ENCODE results near the gene WNT3A.

WNT3A gene

GRCh38 chr1:227994632-227995300 lies 12.0 kb upstream of the WNT3A start:
- Mint-ChIP-seq H3K36me3 (ENCODE audit: low read depth) (no peaks in the 10 kb centered on the region), H3K4me3 (no peak overlapping the region), H3K9me3 (peaks cover 18% of the 10 kb centered on the region), H3K4me1 (ENCODE audit: low read depth) (no peaks in the 10 kb centered on the region), H3K27ac (no peak overlapping the region), H3K27me3 (peaks cover 36% of the 10 kb centered on the region)

- Mint-ChIP-seq H3K27me3 (peaks cover 30% of the 10 kb centered on the region), H3K36me3 (ENCODE audit: low read depth) (no peaks in the 10 kb centered on the region), H3K4me1 (ENCODE audit: low read depth) (no peaks in the 10 kb centered on the region), H3K4me3 (no peak overlapping the region), H3K27ac (no peak overlapping the region), H3K9me3 (peaks cover 18% of the 10 kb centered on the region)
Observed at GRCh38 chr1:227996187-227996950, 10.4 kb upstream of the WNT3A start.

- Mint-ChIP-seq H3K27ac (no peak overlapping the region), H3K4me1 (ENCODE audit: low read depth) (no peaks in the 10 kb centered on the region), H3K27me3 (peaks cover 27% of the 10 kb centered on the region), H3K9me3 (peaks cover 18% of the 10 kb centered on the region), H3K36me3 (ENCODE audit: low read depth) (no peaks in the 10 kb centered on the region), H3K4me3 (no peak overlapping the region)
Observed at GRCh38 chr1:227998374-227999055, 8.3 kb upstream of the WNT3A start.

- H3K9me3 Mint-ChIP-seq: peaks cover 14% of the 10 kb centered on the region
- no peak overlapping the region for H3K27ac Mint-ChIP-seq
- no peaks in the 10 kb centered on the region for H3K36me3 Mint-ChIP-seq (ENCODE audit: low read depth)
- no peak overlapping the region for H3K4me3 Mint-ChIP-seq
- H3K27me3 Mint-ChIP-seq: peaks cover 31% of the 10 kb centered on the region
- H3K4me1 Mint-ChIP-seq (ENCODE audit: low read depth): no peaks in the 10 kb centered on the region
Observed at GRCh38 chr1:227999056-227999930, 7.5 kb upstream of the WNT3A start.

GRCh38 chr1:228000416-228000815 lies 6.4 kb upstream of the WNT3A start:
- no peaks in the 10 kb centered on the region for H3K4me1 Mint-ChIP-seq (ENCODE audit: low read depth)
- H3K27ac Mint-ChIP-seq: no peak overlapping the region
- peaks cover 35% of the 10 kb centered on the region for H3K27me3 Mint-ChIP-seq
- H3K9me3 Mint-ChIP-seq: peaks cover 14% of the 10 kb centered on the region
- H3K36me3 Mint-ChIP-seq (ENCODE audit: low read depth): no peaks in the 10 kb centered on the region
- H3K4me3 Mint-ChIP-seq: no peak overlapping the region

GRCh38 chr1:228000836-228001563 lies 5.8 kb upstream of the WNT3A start:
- H3K27ac Mint-ChIP-seq: no peak overlapping the region
- H3K27me3 Mint-ChIP-seq: peaks cover 40% of the 10 kb centered on the region
- H3K36me3 Mint-ChIP-seq (ENCODE audit: low read depth): no peaks in the 10 kb centered on the region
- peaks cover 14% of the 10 kb centered on the region for H3K9me3 Mint-ChIP-seq
- no peak overlapping the region for H3K4me3 Mint-ChIP-seq
- no peaks in the 10 kb centered on the region for H3K4me1 Mint-ChIP-seq (ENCODE audit: low read depth)

GRCh38 chr1:228001738-228002535 lies 4.9 kb upstream of the WNT3A start:
- Mint-ChIP-seq H3K27ac (no peak overlapping the region), H3K27me3 (peaks cover 40% of the 10 kb centered on the region), H3K4me3 (no peak overlapping the region), H3K9me3 (peaks cover 6% of the 10 kb centered on the region), H3K36me3 (ENCODE audit: low read depth) (no peaks in the 10 kb centered on the region), H3K4me1 (ENCODE audit: low read depth) (no peaks in the 10 kb centered on the region)

- Mint-ChIP-seq H3K4me3 (no peak overlapping the region), H3K27ac (no peak overlapping the region), H3K9me3 (peaks cover 5% of the 10 kb centered on the region), H3K27me3 (peaks cover 46% of the 10 kb centered on the region), H3K36me3 (ENCODE audit: low read depth) (no peaks in the 10 kb centered on the region), H3K4me1 (ENCODE audit: low read depth) (peaks cover 4% of the 10 kb centered on the region)
Observed at GRCh38 chr1:228002792-228003191, 4.0 kb upstream of the WNT3A start.

- peaks cover 4% of the 10 kb centered on the region for H3K4me1 Mint-ChIP-seq (ENCODE audit: low read depth)
- H3K27ac Mint-ChIP-seq: no peak overlapping the region
- H3K9me3 Mint-ChIP-seq: no peaks in the 10 kb centered on the region
- peaks cover 43% of the 10 kb centered on the region for H3K27me3 Mint-ChIP-seq
- H3K4me3 Mint-ChIP-seq: no peak overlapping the region
- H3K36me3 Mint-ChIP-seq (ENCODE audit: low read depth): no peaks in the 10 kb centered on the region
Observed at GRCh38 chr1:228003461-228004330, 3.1 kb upstream of the WNT3A start.

GRCh38 chr1:228004331-228004855 lies 2.4 kb upstream of the WNT3A start:
- Mint-ChIP-seq H3K27ac (no peak overlapping the region), H3K4me3 (no peak overlapping the region), H3K36me3 (ENCODE audit: low read depth) (no peaks in the 10 kb centered on the region), H3K4me1 (ENCODE audit: low read depth) (peaks cover 4% of the 10 kb centered on the region), H3K9me3 (no peaks in the 10 kb centered on the region), H3K27me3 (peaks cover 47% of the 10 kb centered on the region)

- H3K9me3 Mint-ChIP-seq: no peaks in the 10 kb centered on the region
- H3K27ac Mint-ChIP-seq: no peak overlapping the region
- no peaks in the 10 kb centered on the region for H3K36me3 Mint-ChIP-seq (ENCODE audit: low read depth)
- peaks cover 4% of the 10 kb centered on the region for H3K4me1 Mint-ChIP-seq (ENCODE audit: low read depth)
- peaks cover 50% of the 10 kb centered on the region for H3K27me3 Mint-ChIP-seq
- no peak overlapping the region for H3K4me3 Mint-ChIP-seq
Observed at GRCh38 chr1:228004856-228005462, 1.8 kb upstream of the WNT3A start.

GRCh38 chr1:228005511-228006033 lies 1.2 kb upstream of the WNT3A start:
- no peak overlapping the region for H3K4me3 Mint-ChIP-seq
- H3K27ac Mint-ChIP-seq: no peak overlapping the region
- peaks cover 50% of the 10 kb centered on the region for H3K27me3 Mint-ChIP-seq
- no peaks in the 10 kb centered on the region for H3K9me3 Mint-ChIP-seq
- no peaks in the 10 kb centered on the region for H3K36me3 Mint-ChIP-seq (ENCODE audit: low read depth)
- peaks cover 4% of the 10 kb centered on the region for H3K4me1 Mint-ChIP-seq (ENCODE audit: low read depth)

Measured in stimulated activated naive CD8-positive, alpha-beta T cell treated with anti-CD3 and anti-CD28 coated beads, Interleukin-15, Interleukin-2, amounts not matched to agents 100 ng/mL and 50 ng/mL, for 24 hours (primary cell).